Rectal smooth muscle tissue (tissue), 1 donor: Measurements from ENCODE around the gene EMSY.

Experiments
- H3K27ac ChIP-seq: one replicate; pipeline ENCODE4 v1.7.0; 2013; ENCODE audit warnings: low read depth, low read length, inconsistent platforms
- H3K27me3 ChIP-seq: one replicate; pipeline ENCODE4 v1.7.0; 2013; ENCODE audit warnings: low read length; ENCODE audit not compliant: control insufficient read depth, insufficient read depth
- H3K36me3 ChIP-seq: one replicate; pipeline ENCODE4 v1.7.0; 2013; ENCODE audit warnings: low read length; ENCODE audit not compliant: control insufficient read depth, insufficient read depth
- H3K4me1 ChIP-seq: one replicate; pipeline ENCODE4 v1.7.0; 2013; ENCODE audit warnings: low read length; ENCODE audit not compliant: control insufficient read depth, insufficient read depth
- H3K4me3 ChIP-seq: one replicate; pipeline ENCODE4 v1.7.0; 2013; ENCODE audit warnings: low read length
- H3K9ac ChIP-seq: one replicate; pipeline ENCODE4 v1.7.0; 2013; ENCODE audit warnings: low read length

The EMSY gene

GRCh38 chr11:76510060-76511047 lies 65.5 kb downstream of the EMSY start:
- H3K4me1 ChIP-seq: no peaks in the 10 kb centered on the region
- no peak overlapping the region for H3K27ac ChIP-seq
- no peaks in the 10 kb centered on the region for H3K36me3 ChIP-seq
- H3K9ac ChIP-seq: no peak overlapping the region
- no peaks in the 10 kb centered on the region for H3K27me3 ChIP-seq
- no peak overlapping the region for H3K4me3 ChIP-seq

- Histone ChIP-seq H3K4me1 (no peaks in the 10 kb centered on the region), H3K36me3 (no peaks in the 10 kb centered on the region), H3K4me3 (no peak overlapping the region), H3K27ac (no peak overlapping the region), H3K9ac (no peak overlapping the region), H3K27me3 (no peaks in the 10 kb centered on the region)
Measured at GRCh38 chr11:76512851-76513653, 68.2 kb downstream of the EMSY start.

GRCh38 chr11:76513654-76514034 lies 68.8 kb downstream of the EMSY start:
- no peaks in the 10 kb centered on the region for H3K27me3 ChIP-seq
- no peak overlapping the region for H3K4me3 ChIP-seq
- H3K36me3 ChIP-seq: no peaks in the 10 kb centered on the region
- no peak overlapping the region for H3K27ac ChIP-seq
- H3K4me1 ChIP-seq: no peaks in the 10 kb centered on the region
- H3K9ac ChIP-seq: no peak overlapping the region

GRCh38 chr11:76515494-76515893 lies 70.7 kb downstream of the EMSY start:
- Histone ChIP-seq H3K4me3 (no peak overlapping the region), H3K9ac (no peak overlapping the region), H3K36me3 (no peaks in the 10 kb centered on the region), H3K27me3 (no peaks in the 10 kb centered on the region), H3K27ac (no peak overlapping the region), H3K4me1 (no peaks in the 10 kb centered on the region)

GRCh38 chr11:76523147-76523546 lies 78.3 kb downstream of the EMSY start:
- Histone ChIP-seq H3K4me3 (no peak overlapping the region), H3K4me1 (no peaks in the 10 kb centered on the region), H3K27ac (no peak overlapping the region), H3K9ac (no peak overlapping the region), H3K36me3 (peaks cover 8% of the 10 kb centered on the region), H3K27me3 (no peaks in the 10 kb centered on the region)

- Histone ChIP-seq H3K4me3 (no peak overlapping the region), H3K4me1 (no peaks in the 10 kb centered on the region), H3K27ac (no peak overlapping the region), H3K36me3 (peaks cover 8% of the 10 kb centered on the region), H3K27me3 (no peaks in the 10 kb centered on the region), H3K9ac (no peak overlapping the region)
Measured at GRCh38 chr11:76523786-76524436, 79.1 kb downstream of the EMSY start.

GRCh38 chr11:76524461-76524860 lies 79.6 kb downstream of the EMSY start:
- Histone ChIP-seq H3K4me1 (no peaks in the 10 kb centered on the region), H3K36me3 (peaks cover 8% of the 10 kb centered on the region), H3K27me3 (no peaks in the 10 kb centered on the region), H3K4me3 (no peak overlapping the region), H3K27ac (no peak overlapping the region), H3K9ac (no peak overlapping the region)

GRCh38 chr11:76524919-76525318 lies 80.1 kb downstream of the EMSY start:
- Histone ChIP-seq H3K36me3 (peaks cover 8% of the 10 kb centered on the region), H3K27ac (no peak overlapping the region), H3K27me3 (no peaks in the 10 kb centered on the region), H3K9ac (no peak overlapping the region), H3K4me3 (no peak overlapping the region), H3K4me1 (no peaks in the 10 kb centered on the region)

- Histone ChIP-seq H3K4me3 (no peak overlapping the region), H3K27ac (no peak overlapping the region), H3K27me3 (no peaks in the 10 kb centered on the region), H3K4me1 (no peaks in the 10 kb centered on the region), H3K36me3 (peaks cover 12% of the 10 kb centered on the region), H3K9ac (no peak overlapping the region)
Measured at GRCh38 chr11:76526878-76527277, 82.1 kb downstream of the EMSY start.

- Histone ChIP-seq H3K4me3 (no peak overlapping the region), H3K9ac (no peak overlapping the region), H3K36me3 (peaks cover 25% of the 10 kb centered on the region), H3K27me3 (no peaks in the 10 kb centered on the region), H3K27ac (no peak overlapping the region), H3K4me1 (no peaks in the 10 kb centered on the region)
Measured at GRCh38 chr11:76542436-76542835, 97.6 kb downstream of the EMSY start.

GRCh38 chr11:76543006-76543703 lies 98.3 kb downstream of the EMSY start:
- no peaks in the 10 kb centered on the region for H3K27me3 ChIP-seq
- H3K27ac ChIP-seq: no peak overlapping the region
- no peak overlapping the region for H3K9ac ChIP-seq
- no peak overlapping the region for H3K4me3 ChIP-seq
- H3K4me1 ChIP-seq: no peaks in the 10 kb centered on the region
- H3K36me3 ChIP-seq: peaks cover 25% of the 10 kb centered on the region

GRCh38 chr11:76550781-76551180 lies 106.0 kb downstream of the EMSY start:
- no peak overlapping the region for H3K4me3 ChIP-seq
- no peaks in the 10 kb centered on the region for H3K27me3 ChIP-seq
- H3K36me3 ChIP-seq: no peaks in the 10 kb centered on the region
- no peak overlapping the region for H3K27ac ChIP-seq
- H3K9ac ChIP-seq: no peak overlapping the region
- H3K4me1 ChIP-seq: no peaks in the 10 kb centered on the region
